ENCODE results near the gene NFKB2.

NFKB2 gene

DNA sequence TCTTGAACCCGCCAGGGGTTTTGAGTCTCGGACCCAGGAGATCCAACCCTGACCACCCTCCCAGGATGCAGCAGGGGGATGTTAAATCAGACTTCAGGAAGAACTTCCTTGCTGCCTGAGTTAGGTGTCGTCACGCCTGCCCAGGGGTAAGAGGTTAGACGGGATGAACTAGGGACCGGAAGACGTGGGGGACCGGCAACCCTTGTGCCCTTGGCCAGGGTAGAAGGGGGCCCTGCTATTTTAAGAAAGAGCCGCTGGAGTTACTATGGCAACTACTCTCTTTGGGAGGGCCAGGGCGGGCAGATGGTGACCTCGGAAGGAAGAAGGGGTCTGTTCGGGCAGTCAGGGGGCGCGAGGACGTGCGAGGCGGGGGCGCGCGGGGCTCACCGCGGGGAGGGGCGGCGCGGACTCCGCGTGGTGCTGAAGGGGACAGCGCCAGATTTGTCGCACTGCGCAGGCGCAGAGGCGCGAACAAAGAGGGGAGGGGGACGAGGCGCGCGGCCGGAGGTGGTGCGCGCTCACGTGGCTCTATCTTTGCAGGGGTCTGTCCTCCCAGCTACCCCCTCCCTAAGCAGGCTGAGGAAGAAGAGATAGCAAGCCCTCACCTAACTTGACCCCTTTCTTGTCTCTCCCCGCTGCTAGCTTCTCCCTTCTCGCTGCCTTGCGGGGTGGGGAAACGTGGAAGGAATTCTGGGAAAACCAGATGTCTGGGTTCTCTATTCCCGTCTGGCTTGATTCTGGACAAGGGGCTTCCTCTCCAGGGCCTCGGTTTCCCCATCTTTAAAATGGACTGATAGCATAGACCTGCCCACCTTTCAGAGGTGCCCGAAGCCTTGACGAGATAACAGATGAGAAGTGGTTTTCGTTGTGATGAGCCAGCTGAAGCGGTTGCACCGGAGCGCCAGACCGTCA is 24.0 kb downstream of the NFKB2 start:
- TF ChIP-seq, protein P1, sequence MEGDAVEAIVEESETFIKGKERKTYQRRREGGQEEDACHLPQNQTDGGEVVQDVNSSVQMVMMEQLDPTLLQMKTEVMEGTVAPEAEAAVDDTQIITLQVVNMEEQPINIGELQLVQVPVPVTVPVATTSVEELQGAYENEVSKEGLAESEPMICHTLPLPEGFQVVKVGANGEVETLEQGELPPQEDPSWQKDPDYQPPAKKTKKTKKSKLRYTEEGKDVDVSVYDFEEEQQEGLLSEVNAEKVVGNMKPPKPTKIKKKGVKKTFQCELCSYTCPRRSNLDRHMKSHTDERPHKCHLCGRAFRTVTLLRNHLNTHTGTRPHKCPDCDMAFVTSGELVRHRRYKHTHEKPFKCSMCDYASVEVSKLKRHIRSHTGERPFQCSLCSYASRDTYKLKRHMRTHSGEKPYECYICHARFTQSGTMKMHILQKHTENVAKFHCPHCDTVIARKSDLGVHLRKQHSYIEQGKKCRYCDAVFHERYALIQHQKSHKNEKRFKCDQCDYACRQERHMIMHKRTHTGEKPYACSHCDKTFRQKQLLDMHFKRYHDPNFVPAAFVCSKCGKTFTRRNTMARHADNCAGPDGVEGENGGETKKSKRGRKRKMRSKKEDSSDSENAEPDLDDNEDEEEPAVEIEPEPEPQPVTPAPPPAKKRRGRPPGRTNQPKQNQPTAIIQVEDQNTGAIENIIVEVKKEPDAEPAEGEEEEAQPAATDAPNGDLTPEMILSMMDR (IDR thresholded peaks at IDR 0.05) = no peak
- TF ChIP-seq ZFX (IDR thresholded peaks at IDR 0.05; ENCODE audit: borderline replicate concordance) = no peak
- peak overlapping the region; percentile 97 for H3K27ac ChIP-seq

GRCh38 chr10:102420181-102420713 is 24.7 kb downstream of the NFKB2 start:
- TF ChIP-seq, protein P1 (IDR thresholded peaks at IDR 0.05) = no peak
- TF ChIP-seq ZFX (IDR thresholded peaks at IDR 0.05; ENCODE audit: borderline replicate concordance) = no peak
- H3K27ac ChIP-seq = peak overlapping the region; percentile 97

GRCh38 chr10:102420714-102421506 is 25.4 kb downstream of the NFKB2 start, which contains the start of gene FBXL15:
Gene FBXL15, plus strand, starts transcription at chr10:102420836. Its CDS starts 294 bp downstream, at chr10:102421130.
- TF ChIP-seq, protein P1 (IDR thresholded peaks at IDR 0.05) = no peak
- TF ChIP-seq ZFX (IDR thresholded peaks at IDR 0.05; ENCODE audit: borderline replicate concordance) = no peak
- peak within 1 kb of the TSS; percentile 97 for H3K27ac ChIP-seq

DNA sequence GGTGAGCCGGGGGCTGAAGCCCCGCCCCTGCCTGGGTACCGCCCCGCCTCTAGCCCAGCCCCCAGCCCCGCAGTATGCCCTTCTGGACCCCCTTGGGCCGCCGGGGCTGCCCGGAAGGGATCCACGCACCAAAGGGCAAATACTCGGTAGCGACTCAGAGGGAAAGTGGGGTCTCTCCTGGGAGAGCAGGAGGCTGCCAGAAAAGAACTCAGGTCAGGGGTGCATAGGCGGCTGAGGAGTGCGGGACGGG is 25.9 kb downstream of the NFKB2 start:
- H3K27ac ChIP-seq = peak overlapping the region; percentile 97
- no peak for TF ChIP-seq ZFX (IDR thresholded peaks at IDR 0.05; ENCODE audit: borderline replicate concordance)
- TF ChIP-seq, protein P1 (IDR thresholded peaks at IDR 0.05) = no peak

DNA sequence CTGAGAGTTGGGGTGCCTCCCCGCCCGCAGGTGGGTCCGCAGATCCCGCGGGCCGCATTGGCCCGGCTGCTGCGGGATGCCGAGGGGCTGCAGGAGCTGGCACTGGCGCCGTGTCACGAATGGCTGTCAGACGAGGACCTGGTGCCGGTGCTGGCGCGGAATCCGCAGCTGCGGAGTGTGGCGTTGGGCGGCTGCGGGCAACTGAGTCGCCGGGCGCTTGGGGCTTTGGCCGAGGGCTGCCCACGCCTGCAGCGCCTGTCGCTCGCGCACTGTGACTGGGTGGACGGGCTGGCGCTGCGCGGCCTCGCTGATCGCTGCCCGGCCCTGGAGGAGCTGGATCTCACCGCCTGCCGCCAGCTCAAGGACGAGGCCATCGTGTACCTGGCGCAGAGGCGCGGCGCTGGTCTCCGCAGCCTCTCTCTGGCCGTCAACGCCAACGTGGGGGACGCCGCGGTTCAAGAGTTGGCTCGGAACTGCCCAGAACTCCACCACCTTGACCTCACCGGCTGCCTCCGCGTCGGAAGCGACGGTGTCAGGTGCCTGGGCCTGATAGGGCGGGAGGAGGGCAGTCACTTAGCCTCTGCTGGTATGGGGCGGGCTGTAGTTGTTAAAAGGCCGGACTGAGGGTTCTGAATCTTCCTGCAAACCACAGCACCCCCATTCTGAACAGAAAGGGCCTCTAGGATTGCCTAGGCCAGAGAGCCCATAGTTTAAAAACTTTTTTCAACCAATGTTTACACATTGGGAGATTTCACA is 26.4 kb downstream of the NFKB2 start:
- no peak for TF ChIP-seq ZFX (IDR thresholded peaks at IDR 0.05; ENCODE audit: borderline replicate concordance)
- TF ChIP-seq, protein P1 (IDR thresholded peaks at IDR 0.05) = no peak
- H3K27ac ChIP-seq = peak overlapping the region; percentile 97

DNA sequence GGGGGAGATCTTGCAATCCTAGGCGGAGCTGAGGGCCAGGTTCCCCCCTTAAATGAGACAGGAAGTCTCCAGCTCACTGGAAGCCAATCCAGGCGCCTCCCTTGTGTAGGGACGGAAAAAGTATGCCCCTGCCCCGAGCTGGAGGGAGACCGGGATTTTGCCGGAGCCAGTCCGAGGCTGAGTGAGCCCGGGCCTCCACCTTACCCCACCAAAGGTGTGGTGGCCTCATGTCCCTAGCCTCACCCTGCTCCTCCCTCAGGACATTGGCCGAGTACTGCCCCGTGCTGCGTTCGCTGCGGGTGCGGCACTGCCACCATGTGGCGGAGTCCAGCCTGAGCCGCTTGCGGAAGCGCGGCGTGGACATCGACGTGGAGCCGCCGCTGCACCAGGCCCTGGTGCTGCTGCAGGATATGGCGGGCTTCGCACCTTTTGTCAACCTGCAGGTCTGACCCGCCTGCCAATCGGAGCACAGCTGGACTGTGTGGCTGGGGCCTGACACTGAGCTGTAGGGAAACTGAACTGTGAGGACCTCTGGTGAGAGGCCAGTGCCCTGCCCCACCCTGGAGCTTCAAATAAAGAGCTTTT is 27.1 kb downstream of the NFKB2 start:
- H3K27ac ChIP-seq = peak overlapping the region; percentile 97
- no peak for TF ChIP-seq ZFX (IDR thresholded peaks at IDR 0.05; ENCODE audit: borderline replicate concordance)
- TF ChIP-seq, protein P1 (IDR thresholded peaks at IDR 0.05) = peak; percentile 96

All from 22Rv1 (cell line).